ENCODE measurements around the gene ACTR3C.
A peak's percentile ranks its signal among the peaks of the same experiment; 100 is the strongest.
"Not testable (repeated sequence)": the region's sequence is repeated elsewhere in the genome, so short reads cannot be mapped to it uniquely, and the experiment has no call there.

Gene ACTR3C

DNA sequence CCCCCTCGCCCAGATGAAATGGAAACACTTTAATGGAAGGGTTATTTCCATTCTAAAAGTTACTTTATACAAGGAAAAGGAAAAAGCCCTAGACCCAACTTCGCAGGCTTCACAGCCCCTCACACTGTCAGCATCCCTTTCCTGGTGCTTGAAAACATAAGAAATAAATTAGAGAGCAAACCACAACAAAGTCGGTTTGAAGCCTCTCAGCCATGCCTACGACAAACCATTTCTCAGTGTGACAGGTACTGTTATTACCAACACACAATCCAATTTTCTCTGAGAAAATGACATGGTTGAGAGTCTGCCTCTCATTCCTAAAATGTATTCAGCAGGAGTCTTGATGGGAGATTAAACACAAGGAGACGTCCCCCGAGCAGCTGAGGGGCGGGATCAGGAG is 51.4 kb downstream of the ACTR3C start:
- DNase-seq, result not testable (repeated sequence)

DNA sequence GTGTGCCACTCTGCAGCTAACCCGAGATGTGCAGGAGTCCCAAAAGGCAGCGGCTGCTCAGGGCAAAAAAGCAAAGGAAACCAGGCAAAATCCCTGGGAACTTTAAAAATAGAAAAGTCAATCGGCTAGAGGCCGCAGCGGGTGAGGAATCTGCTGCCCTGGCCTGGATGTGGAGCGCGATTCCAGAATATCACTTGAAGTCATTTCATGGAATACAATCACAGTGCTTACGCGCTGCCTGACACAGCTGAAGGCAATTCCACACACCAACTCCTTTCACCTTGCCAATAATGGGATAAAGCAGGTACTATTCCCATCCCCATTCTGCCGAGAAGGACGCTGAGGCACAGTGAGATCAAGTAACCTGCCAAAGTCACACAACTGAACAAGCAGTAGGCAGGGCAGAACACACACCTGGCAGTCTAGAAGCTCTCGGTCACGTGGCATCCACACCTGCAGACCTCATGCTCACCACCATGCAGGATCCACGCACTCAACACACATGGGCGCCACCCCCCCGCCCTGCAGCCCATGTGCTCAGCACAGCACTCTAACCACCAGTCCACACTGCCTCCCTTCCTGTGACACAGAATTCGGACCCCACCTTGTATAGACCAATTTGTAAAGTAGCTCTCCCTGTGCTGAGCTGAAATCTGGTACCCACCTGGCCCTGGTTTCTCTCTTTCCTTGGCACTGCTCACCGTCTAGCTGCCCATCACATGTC is 53.1 kb downstream of the ACTR3C start:
- DNase-seq, result not testable (repeated sequence)

DNA sequence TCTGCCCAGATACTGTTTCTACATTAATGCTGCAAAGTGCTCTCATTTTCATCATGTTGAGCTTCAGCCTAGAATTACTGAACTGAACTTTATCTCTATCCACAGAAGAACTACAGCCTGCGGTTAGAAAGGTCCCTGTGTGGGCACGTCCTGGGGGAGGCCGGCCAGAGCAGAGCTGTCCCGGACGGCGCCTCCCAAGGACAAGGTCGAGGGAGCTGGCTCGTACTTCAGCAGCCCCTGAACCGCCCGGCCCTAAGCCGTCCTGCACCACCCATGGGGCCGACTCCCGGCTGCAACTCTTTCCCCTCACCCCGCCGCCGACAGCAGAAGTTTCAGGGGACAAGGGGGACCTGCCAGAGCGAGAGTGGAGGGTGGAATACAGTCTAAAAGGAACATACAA is 54.5 kb downstream of the ACTR3C start:
- DNase-seq, result not testable (repeated sequence)

DNA sequence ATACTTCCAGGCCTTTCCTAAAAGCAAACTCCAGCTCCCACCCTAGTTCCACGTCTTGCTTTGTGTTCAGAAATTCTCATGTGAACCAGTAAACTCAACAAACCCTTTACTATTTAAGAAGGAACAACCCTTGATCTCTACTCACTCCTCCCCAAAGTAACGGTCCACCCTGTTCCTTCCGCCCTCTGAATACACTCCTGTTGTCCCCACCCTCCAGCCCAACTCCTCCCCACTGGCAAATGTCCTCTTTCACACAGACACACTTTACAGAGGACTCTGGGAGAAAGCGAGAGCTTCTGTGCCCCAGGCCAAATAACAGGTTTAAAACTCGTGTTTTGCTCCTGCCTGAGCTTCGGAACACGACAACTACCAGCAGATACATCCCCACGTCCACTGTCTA is 55.1 kb downstream of the ACTR3C start:
- DNase-seq, result not testable (repeated sequence)

DNA sequence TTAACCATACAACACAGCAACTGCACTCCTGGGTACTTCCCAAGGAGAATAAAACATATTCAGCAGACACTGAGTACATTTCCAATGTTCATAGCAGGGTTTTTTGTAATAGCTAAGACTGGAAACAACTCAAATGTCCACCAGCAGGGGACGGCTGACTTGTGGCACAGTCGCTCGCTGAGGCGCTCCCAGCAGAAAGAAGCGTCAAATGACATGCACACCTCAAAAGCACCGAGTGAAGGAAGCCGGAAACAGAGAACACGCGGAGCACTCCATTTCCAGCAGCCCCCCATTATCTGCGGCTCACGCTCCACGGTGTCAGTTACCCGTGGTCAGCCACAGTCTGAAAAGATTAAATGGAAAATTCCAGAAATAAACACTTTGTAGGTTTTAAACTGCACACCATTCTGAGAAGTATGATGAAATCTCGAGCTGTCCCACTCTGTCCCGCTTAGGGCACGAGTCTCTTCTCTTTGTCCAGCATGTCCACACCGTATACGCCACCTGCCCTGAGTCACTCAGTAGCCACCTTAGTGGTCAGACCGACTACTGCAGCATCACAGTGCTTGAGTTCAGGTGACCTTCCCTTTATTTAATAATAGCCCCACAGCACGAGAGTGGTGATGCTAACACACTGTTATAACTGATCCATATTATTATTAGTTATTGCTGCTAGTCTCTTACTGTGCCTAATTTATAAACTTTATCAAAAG is 56.2 kb downstream of the ACTR3C start:
- not testable (repeated sequence) for DNase-seq

DNA sequence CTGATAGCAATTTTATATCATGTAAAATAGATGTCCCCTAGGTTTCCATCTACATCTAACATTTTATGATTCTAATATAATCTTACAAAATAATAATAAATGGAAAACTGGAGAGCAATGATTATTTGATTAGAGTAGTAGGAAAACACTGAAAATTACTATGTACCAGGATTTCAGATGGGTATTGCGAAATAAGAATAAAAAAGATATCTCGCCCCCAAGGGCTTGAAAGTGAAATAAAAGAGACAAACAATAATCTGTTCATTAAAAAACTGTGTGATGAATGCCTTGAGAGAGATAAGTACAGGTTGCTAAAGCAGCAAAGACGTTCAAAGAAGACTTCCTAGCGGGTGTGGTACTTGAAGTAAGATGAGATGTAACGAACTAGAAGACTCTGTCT is 60.7 kb downstream of the ACTR3C start:
- DNase-seq, result not testable (repeated sequence)

DNA sequence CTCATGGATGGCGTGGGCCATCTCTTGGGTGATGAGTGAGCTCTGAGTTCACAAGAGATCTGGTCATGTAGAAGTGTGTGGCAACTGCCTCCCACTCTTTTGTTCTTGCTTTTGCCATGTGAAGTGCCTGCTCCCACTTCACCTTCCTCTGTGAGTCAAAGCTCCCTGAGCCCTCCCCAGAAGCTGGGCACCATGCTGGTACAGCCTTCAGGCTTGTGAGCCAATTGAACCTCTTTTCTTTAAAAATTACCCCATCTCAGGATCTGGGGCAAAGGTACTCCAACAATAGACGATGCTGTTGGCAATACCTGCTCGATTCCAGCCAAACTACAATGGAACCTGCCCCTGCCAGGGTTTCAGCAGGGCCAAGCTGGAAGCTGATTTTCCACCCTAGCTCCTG is 75.6 kb downstream of the ACTR3C start:
- not testable (repeated sequence) for DNase-seq

DNA sequence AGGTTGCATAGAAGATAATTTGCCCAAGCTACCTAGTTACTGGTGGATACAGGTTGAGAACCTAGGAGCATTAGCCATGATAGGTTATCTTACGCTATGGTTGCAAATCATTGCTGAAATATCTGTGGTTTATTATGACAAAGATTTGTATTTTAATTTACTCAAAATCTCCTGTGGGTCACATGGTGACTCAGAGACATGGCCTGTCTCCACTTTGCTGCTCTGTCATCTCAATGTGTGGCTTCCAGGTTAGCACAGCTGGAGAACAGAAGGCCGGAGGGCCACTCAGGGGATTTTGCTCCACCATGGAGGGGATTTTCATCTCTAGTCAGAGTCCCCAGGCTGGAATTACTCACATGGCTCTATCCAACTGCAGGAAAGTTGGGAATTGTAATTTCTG is 78.1 kb downstream of the ACTR3C start:
- not testable (repeated sequence) for DNase-seq

DNA sequence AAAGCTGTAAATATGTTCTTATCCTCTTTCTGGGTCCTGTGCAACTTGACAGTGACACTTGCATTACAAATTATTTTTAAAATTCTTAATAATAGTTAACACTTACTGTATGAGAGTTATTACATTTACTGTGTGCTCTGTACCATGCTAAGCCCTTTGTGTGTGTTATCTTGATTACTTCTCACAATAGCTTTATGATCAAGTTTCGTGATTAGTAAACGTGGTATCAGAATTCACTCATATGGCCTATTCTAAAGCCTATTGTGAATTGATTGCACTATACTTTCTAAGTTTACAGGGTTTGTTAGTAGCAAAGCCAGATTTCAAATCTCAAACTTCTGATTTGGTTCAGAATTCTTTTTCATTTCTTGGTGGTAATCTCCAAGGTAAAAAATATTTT is 80.4 kb downstream of the ACTR3C start:
- DNase-seq, result not testable (repeated sequence)

DNA sequence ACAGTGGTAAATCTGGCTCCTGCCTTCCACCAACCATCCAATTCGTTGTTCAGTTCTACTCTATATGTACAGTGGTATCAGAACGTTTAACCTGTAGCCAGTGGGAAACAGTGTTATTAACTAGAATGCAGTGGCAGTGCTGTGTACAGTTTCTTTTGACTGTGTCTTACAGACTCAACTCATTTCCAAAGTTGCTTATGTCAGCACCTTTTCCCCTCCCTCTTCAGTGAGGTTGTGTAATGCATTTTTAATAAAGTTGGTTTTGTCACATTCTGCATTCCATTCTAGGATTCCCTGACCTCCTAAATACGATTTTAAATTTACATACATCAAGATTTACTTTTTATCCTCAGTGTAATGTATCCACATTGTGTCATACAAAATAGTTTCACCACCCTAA is 97.9 kb downstream of the ACTR3C start:
- not testable (repeated sequence) for DNase-seq

DNA sequence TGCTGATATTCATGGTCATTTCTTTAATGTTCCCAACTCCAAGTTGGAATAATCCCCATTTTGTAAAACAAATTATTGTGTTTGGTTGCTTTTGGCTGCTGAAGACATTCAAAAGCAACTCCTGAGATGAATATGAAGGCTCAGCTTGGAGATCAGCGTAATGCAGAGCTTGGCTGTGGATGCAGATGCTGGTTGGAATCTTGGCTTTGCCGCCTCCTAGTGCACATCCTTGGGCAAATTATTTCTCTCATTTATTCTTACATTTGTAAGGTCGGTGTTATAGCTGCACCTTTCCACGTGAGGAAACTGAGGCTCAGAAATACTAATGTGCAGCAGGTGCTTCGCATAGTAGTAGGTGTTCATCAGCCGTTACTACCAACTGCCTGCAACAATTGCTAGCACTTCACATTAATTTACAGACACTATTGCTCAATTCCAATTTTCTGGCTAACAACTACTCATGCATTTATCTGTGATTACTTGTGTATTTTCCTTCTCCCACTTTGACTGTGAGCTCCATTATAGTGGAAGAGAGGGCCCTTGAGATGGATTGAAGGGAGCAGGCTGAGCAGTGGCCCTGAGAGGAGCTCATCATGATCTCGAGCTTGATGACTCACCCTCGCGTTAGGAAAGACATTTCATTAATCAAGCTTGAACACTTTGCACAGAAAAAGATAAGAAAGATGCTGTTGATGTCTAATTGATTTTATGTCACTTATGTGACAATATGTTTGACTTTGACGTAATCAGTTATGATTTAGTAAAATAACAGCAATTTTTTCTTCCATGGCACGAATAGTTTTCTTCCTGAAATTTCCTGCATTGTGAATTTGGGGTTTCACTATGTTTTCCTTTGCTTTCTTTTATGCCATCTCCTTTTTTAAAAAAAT is 101.0 kb downstream of the ACTR3C start:
- not testable (repeated sequence) for DNase-seq

DNA sequence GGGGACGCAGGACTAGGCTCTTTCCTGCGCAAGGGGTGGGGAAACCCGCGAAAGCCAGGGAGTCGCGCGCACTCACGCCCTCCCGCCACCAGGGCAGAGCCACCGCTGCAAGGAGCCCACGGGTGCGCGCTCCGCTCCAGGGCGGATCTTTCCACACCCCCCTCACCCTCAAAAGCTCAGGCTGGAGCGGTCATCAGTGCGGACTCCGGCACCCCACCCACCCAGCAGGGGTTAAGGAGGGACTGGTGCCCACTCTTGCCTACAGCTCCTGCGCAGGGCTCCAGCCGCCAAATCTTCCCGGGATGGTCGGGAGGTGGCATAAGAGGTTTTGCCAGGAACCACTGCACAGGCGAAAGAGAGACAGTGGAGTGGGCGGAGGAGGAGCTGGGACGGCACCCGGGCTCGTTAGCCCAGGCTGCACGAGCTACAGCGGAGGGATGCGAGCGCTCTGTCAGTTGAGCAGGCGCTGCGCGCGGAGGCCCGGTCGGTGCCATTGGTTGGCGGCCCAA is 102.6 kb downstream of the ACTR3C start:
- not testable (repeated sequence) for DNase-seq

DNA sequence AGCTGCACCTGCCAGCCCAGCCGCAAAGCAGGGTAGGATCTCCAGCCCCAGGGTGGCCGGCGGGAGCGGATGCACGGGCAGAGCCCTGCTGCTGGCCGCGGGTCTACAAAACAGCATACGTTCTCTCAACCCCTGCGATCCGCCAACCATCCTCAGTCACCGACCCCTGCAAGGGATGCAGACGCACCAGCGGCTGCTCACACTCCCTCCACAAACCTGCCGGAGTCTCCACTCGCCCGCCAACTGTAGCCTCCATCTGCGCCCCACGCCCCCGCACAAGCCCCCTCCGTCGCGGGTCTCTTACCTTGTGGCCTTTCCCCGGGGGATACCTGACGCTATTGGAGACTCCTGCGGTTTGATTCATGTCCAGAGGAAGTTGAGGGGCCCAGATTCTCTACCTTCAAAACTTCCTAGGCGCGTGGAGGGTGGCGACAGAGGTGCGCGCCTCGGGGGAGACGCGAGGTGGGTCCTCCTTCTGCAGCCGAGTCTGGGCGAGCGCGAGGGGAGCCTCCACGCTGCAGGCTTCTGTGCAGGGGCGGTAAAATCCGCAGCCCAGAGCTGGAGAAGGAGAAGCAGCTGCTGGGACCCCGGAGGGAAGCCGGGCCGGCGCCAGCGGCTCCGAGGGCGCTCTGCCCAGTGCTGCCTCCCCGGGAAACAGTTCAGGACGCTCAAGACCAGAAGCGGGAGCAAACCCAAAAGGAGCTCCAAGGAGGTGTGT is 103.2 kb downstream of the ACTR3C start:
- not testable (repeated sequence) for DNase-seq

DNA sequence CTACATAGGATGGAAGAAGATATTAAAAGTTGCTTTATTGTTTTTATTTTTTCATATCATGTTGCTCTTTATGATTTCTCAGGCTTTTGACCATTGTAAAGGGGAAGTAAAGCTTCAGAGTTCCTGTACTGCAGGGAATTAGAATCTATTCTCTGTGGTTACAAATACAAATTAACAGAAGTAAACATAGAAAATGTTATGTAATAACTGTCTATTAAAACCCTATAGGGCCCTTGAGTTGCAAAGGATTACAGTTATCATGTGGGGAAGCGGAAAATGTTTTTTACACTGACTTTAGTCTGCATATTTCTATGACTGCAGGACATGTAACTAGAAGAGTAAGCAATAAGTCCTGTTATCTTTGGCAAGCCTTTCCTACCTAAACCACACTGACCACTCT is 116.5 kb downstream of the ACTR3C start:
- DNase-seq, result peak; percentile 8

DNA sequence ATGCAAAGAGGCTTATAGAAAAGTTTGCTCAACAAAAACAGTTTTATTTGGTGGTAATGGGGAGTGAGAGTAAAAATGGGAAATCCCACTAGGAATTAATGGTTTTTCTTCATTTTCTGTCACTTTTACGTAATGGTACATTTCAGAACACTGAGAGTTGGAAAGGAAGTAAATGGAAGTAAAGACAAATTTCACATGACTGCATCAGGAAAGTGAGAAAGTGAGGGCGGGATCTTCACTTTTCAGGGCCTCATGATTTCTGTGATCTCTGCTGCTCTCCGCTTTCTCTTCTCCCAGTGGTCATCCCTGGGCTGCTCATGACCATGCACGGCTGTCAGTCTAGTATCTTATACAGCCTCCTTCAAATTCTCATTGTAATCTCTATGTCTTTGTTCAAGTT is 117.5 kb downstream of the ACTR3C start:
- DNase-seq, result not testable (repeated sequence)

DNA sequence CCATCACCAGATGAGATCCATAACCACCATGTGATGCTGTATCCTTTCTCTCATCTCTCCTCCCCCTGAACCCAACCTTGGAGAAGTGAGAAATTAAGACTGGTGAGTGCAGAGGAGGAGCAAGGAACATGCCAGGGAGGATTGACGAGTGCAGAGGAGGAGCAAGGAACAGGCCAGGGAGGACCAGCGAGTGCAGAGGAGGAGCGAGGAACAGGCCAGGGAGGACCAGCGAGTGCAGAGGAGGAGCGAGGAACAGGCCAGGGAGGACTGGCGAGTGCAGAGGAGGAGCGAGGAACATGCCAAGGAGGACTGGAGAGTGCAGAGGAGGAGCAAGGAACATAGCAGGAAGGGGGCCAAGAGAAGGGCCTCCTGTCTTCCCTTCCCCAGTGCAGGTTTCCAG is 118.8 kb downstream of the ACTR3C start:
- DNase-seq, result not testable (repeated sequence)

DNA sequence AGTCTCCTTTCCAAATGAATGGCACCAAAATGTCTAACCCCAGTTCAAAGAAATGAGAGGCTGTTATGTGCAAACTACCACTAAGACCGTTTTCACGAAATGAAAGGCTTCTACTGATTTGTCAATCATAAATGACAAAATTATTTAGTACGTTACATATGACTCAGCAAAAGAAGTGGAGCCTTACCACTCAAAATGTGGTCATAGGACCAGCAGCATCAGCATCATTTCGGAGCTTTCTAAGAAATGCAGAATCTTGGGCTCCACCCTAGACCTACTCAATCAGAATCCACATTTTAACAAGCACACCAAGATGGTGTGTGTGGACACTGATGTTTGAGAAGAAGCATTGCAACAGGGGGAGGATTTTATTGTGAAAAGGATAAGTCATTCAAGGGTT is 120.5 kb downstream of the ACTR3C start:
- DNase-seq, result not testable (repeated sequence)
